Myocyte (in vitro differentiated cells): ENCODE measurements around the gene ARHGAP35. TPM values are rescaled to one million over a fixed set of nuclear protein-coding genes. Genes with fewer than 3 reads are reported as not detected.

Source experiments
- DNase-seq: peaks from one replicate; pipeline ENCODE4 v3.0.0-alpha.2; 2012; ENCODE audit warnings: low read depth
- total RNA-seq: library from RNA; depleted of rRNA; stranded (reverse); fragments of >200 nt; gene quantifications from 2 replicates; pipeline ENCODE4 v1.2.3, GENCODE V29; 2014

The ARHGAP35 gene
- total RNA-seq, 1 donor from 2014 or later: 30.5 TPM

DNA sequence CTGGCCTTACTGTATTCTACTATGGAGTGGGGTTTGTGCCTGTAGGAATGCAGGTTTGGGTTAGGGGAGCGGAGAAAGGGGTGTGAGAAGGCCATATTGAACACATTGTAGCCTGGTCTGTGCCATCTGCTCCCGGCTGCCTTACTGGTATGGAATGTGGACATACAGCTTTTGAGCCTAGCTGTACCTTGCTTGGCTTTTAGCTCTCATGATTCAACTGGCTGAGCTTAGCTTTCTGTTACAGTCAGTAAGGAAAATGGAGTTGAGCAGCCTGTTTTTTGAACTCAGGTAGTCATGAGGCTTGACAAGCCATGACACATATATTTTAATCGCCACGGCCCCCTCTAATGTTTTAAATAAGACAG, 41.6 kb downstream of the ARHGAP35 start:
- DNase-seq: no peak

DNA sequence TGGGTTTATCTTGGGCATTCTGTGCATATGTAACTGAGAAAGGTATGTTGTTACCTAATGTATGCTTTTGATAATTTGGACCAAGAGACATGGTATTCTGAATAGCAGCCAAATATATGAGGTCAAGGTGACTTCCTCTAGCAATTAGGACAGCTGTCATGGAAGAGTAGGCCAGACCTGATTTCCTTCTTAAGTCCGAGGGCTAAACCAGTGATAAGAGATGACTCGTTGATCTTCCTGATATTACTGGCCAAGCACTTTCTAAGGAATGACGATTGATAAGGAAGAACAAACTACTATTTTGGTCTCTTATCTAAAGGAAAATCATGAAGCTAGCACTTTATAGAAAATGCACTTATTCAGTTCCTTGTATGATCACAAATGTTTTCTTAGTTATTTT, 42.7 kb downstream of the ARHGAP35 start:
- DNase-seq: no peak

DNA sequence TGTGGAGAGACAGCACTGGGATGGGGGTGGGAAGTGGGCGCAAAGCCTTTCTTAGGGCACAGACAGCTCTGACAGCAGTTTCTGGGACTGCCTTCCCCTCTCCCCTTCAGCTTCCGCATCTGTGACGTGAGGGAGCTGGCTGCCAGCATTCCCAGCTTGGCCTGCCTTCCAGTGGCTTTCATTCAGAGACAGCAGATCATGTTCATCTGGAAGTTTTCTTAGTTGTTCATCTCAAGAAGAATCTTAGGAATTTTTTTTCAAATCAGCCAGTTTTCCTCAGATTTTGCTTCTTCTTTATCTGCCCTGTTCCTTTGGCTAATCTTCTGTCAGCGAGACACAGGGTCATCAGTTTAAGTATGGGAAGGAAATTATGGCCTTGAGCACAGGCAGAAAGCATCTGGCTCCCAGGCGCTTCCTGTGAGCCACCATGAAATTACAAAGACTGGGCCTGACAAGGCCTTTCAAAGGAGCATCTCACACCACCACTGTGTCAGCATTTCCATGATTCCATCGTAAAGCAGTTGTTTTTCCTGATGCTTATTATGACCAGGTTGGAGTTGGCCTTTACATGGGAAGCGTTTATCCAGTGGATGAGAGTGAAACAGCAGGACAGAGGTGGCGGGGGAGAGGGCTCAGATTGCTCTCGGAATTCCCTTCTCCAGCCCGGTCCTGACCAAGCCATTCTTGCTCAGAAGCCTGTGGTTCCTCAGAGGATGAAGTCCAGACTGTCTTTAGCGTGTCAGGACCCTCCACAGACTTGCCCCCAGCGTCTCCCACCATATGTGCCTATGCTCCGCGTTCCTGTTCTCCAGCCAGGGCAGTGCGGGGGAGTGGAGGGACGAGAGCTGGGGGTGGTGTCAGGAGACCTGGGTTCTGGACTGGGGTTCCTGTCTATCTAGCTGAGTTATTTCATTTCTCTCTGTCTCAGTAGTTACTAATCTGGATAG, 43.6 kb downstream of the ARHGAP35 start:
- DNase-seq: no peak

DNA sequence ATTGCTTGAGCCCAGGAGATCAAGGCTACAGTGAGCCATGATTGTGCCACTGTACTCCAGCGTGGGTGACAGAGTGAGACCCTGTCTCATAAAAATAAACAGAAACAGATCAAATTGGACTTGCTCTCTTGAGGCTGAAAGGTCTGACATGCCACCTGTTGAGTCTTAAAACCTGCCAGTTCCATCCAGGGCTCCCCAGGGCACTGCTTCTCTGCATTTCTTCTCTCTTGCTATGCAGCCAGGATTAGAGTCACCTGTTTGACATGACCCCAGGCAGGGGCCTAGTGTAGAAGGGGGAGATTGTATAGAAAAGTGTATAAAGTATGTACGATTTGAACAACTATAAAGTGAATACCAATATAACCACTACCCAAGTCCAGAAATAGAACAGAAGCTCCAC, 45.4 kb downstream of the ARHGAP35 start:
- no peak for DNase-seq

DNA sequence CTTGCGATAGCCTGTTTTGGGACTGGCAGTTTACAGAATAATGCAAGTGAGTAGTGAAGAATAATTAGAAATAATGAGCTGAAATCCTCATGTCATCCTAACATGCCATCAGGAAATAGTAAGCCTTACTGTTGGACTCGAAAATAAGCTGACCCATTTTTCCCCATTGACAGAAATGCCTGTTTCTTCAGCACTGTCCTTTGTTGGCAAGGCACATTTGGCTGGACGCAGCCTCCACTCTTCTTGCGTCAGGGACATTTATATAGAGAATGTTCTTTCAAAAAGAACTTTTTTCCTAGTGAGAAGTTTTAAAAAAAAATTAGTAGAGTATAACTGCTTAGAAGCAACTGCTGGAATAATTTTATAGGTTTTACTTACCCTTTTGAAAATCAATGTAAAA, 47.1 kb downstream of the ARHGAP35 start:
- DNase-seq: no peak

DNA sequence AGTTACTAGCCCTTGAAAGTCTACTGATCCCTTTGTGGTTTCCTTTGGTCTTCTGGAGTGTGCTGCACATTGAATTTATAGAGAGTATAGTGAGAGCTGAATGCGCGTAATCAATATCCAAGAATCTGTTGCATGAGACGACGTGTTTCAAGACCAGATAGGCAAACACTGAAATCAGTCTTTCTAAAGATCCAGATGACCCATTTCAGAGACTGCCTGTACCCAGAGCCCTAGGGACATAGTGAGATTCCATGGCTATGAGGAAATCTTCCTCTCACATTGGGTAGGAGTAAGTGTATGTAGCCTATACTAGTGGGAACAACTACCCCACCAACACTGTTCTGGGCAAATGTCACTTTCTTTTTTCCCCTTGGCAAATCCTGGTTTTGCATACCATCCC, 48.6 kb downstream of the ARHGAP35 start:
- no peak for DNase-seq

Other genes with a start within 250 kb of the ARHGAP35 start
- 0.24 TPM in 1 of 2 replicates, not detected in the other for gene PTGIR, start 235.9 kb upstream of the ARHGAP35 start, total RNA-seq
- gene GNG8, start 224.8 kb upstream of the ARHGAP35 start, total RNA-seq: not detected in 2 replicates
- gene DACT3, start 199.8 kb upstream of the ARHGAP35 start, total RNA-seq: 3.9 and 5.9 TPM in 2 replicates
- gene PRKD2, start 143.9 kb upstream of the ARHGAP35 start, total RNA-seq: 5.2 and 10.6 TPM in 2 replicates
- gene FKRP, start 114.9 kb upstream of the ARHGAP35 start, total RNA-seq: 19.2 and 24.8 TPM in 2 replicates
- 75.0 and 82.5 TPM in 2 replicates for gene STRN4, start 114.5 kb upstream of the ARHGAP35 start, total RNA-seq
- gene SLC1A5, start 72.4 kb upstream of the ARHGAP35 start, total RNA-seq: 32.8 and 49.0 TPM in 2 replicates
- gene AP2S1, start 10.2 kb upstream of the ARHGAP35 start, total RNA-seq: 82.3 and 89.0 TPM in 2 replicates
- 1.7 and 2.0 TPM in 2 replicates for gene NPAS1, start 158.8 kb downstream of the ARHGAP35 start, total RNA-seq
- gene TMEM160, start 187.6 kb downstream of the ARHGAP35 start, total RNA-seq: 16.0 and 35.3 TPM in 2 replicates